NCI-H748 treated with DMSO at 0.1 percent for 48 hours (cell line): Measurements from ENCODE around the gene YIPF3.
"Not testable (repeated sequence)": the region's sequence is repeated elsewhere in the genome, so short reads cannot be mapped to it uniquely, and the experiment has no call there.

Experiments
- DNase-seq: peaks from one replicate; lab custom pipeline; 2025; lab: John Stamatoyannopoulos, UW

The YIPF3 gene

GRCh38 chr6:43516697-43517504 lies at the start of gene YIPF3, which contains the start of gene POLR1C:
Gene YIPF3 (minus strand): TSS chr6:43516926. CDS start chr6:43516807, 119 bp downstream.
Gene POLR1C (plus strand): TSS chr6:43517089. CDS start chr6:43517110, 21 bp downstream.
- peak; percentile 99 for DNase-seq

GRCh38 chr6:43559328-43559727 lies 42.6 kb upstream of the YIPF3 start:
- no peak for DNase-seq

- DNase-seq: not testable (repeated sequence)
Observed at GRCh38 chr6:43557620-43558019, 40.9 kb upstream of the YIPF3 start.

GRCh38 chr6:43547222-43547621 lies 30.5 kb upstream of the YIPF3 start:
- no peak for DNase-seq

- no peak for DNase-seq
Observed at GRCh38 chr6:43544461-43544860, 27.7 kb upstream of the YIPF3 start.

GRCh38 chr6:43541774-43542471 lies 25.2 kb upstream of the YIPF3 start:
- no peak for DNase-seq

- DNase-seq: no peak
Observed at GRCh38 chr6:43540507-43540906, 23.8 kb upstream of the YIPF3 start.

GRCh38 chr6:43539409-43539808 lies 22.7 kb upstream of the YIPF3 start:
- not testable (repeated sequence) for DNase-seq

GRCh38 chr6:43538986-43539385 lies 22.3 kb upstream of the YIPF3 start:
- not testable (repeated sequence) for DNase-seq

GRCh38 chr6:43532201-43532600 lies 15.5 kb upstream of the YIPF3 start:
- DNase-seq: no peak

GRCh38 chr6:43524483-43524961 lies 7.8 kb upstream of the YIPF3 start:
- DNase-seq: no peak

GRCh38 chr6:43523284-43523683 lies 6.6 kb upstream of the YIPF3 start:
- no peak for DNase-seq

GRCh38 chr6:43522547-43523261 lies 6.0 kb upstream of the YIPF3 start:
- DNase-seq: no peak

- DNase-seq: no peak
Observed at GRCh38 chr6:43521836-43522235, 5.1 kb upstream of the YIPF3 start.

- no peak for DNase-seq
Observed at GRCh38 chr6:43520097-43520496, 3.4 kb upstream of the YIPF3 start.

- no peak for DNase-seq
Observed at GRCh38 chr6:43517505-43518357, 1.0 kb upstream of the YIPF3 start.

GRCh38 chr6:43516367-43516696 lies 394 bp downstream of the YIPF3 start:
- no peak for DNase-seq

- no peak for DNase-seq
Observed at GRCh38 chr6:43515808-43516207, 918 bp downstream of the YIPF3 start.

- no peak for DNase-seq
Observed at GRCh38 chr6:43511824-43512415, 4.8 kb downstream of the YIPF3 start.

- peak; percentile 42 for DNase-seq
Observed at GRCh38 chr6:43510827-43511163, 5.9 kb downstream of the YIPF3 start.
